Left ventricle myocardium superior (tissue), 1 donor: ENCODE results near the gene EGLN3. TPM values are rescaled to one million over a fixed set of nuclear protein-coding genes. Genes with fewer than 3 reads are reported as not detected.
"Not testable (repeated sequence)": the region's sequence is repeated elsewhere in the genome, so short reads cannot be mapped to it uniquely, and the experiment has no call there.

Experiments used
- ATAC-seq: fragments of 200-7000 bp; cut with Tn5 transposase; one replicate; pipeline ENCODE4 v1.9.1; 2020; ENCODE audit warnings: mild to moderate bottlenecking, moderate library complexity
- DNase-seq: peaks from one replicate; pipeline ENCODE4 v3.0.0-alpha.2; 2020
- intact Hi-C: fragments of 100-400 bp; cut with micrococcal nuclease; formaldehyde crosslinking; loops from one replicate; pipeline ENCODE4 v1.11.0; 2022
- total RNA-seq: library from RNA; stranded (reverse); fragmentation: NEBNext Ultra II Directional; extraction: Animal tissue kit (Norgen Biotek cat#: 25700); gene quantifications from one replicate; pipeline ENCODE4 v1.2.1, GENCODE V29; 2021
- donor health status: DM: no; HTN: yes; CAD: no; lungs with severe emphysema.

EGLN3 gene
- total RNA-seq, 1 donor from 2014 or later = 133 TPM

DNA sequence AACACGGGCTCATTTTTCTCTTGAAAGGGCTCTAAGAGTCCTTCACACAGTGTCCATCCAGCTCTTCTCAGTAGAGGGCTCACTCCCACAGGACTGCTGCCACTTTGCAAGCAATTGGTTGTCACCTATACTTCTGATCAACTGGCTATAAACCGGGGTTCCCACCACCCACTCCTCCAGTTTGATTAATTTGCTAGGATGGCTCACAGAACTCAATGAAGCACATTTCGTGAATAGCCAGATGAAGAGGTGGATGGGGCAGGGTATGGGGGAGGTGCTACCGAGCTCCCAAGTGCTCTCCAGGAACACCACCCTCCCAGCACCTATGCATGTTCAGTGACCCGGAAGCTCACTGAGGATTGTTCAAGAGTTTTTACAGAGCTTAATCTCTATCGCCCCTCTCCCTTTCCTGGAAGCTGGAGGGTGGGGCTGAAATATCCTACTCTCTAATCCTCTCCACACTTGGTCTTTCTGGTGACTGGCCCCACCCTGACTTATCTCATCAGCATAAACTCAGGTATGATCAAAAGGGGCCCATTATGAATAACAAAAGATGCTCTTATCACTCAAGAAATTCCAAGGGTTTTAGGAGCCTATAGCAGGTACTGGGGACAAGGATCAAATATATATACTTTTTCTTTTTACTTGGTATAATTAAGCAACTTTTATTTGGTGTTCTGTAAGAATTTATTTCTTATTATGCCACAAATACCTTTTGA, 13.9 kb upstream of the EGLN3 start:
- DNase-seq = no peak
- ATAC-seq = no peak
- intact Hi-C loops = no loop called here

DNA sequence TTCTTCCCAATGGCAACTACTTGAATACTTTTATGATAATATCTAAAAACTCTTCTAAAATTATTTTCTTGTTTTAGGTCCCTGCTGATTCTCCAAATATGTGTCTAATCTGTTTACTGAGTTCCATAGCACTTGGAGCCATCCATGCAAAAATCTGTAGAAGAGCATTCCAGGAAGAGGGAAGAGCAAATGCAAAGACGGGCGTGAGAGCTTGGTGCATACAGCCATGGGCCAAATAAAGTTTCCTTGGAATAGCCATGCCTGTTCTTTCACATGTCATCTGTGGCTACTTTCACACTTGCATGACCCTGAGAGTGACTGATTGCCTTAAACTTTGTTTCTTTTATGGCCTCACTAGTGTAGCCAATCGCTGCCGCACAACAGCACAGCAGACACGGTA, 13.0 kb upstream of the EGLN3 start:
- no peak for ATAC-seq
- intact Hi-C loops = no loop called here
- no peak for DNase-seq

DNA sequence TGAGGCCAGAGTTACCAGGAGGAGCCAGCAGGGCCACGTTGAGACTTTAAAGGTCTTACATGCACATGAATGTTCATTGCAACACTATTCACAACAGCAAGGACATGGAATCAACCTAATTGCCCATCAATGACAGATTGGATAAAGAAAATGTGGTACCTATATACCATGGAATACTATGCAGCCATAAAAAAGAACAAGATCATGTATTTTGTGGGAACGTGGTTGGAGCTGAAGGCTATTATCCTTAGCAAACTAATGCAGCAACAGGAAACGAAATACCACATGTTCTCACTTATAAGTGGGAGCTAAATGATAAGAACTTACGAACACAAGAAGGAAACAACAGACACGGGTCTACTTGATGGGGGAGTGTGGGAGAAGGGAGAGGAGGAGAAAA, 11.6 kb upstream of the EGLN3 start:
- DNase-seq, ATAC-seq, intact Hi-C loops: not testable (repeated sequence)

DNA sequence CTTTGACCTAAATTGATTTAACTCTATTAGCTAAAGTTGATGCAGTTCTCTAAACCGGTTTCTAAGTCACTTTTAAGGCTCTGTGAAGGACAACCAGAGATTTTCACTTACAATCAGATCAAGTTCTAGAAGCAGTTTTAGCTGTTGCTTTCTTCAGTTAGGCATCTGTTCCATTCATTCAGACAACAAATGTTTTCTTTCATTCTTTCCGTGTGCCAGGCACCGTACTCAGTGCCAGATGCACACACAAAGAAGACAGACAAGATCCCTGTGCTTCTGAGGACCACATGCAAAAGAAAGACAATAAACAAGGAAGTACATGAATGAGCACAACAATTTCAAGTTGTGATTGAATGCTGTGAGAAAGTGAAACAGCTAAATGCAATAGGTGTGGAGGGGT, 11.1 kb upstream of the EGLN3 start:
- ATAC-seq (no peak), DNase-seq (no peak)
- intact Hi-C loops = no loop called here

DNA sequence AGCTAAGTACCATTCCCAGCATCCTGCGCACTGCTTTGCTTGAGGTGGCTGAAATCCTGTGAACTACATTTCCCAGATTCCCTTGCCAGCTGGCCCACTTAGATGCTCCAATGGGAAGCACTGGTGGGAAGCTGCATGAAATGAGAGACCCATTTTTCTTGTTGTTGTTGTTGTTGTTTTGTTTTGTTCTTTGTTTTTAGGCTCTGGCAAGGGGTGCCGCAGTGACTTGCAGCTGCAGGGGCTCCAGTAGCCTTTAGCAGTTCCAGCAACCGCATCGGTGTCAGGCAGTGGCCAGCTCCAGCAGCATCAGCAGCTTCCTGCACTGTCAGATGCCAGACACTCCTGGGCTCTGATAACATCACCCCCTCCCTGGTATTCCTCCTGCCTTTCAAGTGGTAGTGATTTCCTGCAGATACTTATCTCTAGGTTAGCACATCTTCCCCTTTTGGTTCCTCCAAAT, 8.8 kb upstream of the EGLN3 start:
- ATAC-seq (peak; percentile 49), DNase-seq (no peak)
- intact Hi-C loops = no loop called here

DNA sequence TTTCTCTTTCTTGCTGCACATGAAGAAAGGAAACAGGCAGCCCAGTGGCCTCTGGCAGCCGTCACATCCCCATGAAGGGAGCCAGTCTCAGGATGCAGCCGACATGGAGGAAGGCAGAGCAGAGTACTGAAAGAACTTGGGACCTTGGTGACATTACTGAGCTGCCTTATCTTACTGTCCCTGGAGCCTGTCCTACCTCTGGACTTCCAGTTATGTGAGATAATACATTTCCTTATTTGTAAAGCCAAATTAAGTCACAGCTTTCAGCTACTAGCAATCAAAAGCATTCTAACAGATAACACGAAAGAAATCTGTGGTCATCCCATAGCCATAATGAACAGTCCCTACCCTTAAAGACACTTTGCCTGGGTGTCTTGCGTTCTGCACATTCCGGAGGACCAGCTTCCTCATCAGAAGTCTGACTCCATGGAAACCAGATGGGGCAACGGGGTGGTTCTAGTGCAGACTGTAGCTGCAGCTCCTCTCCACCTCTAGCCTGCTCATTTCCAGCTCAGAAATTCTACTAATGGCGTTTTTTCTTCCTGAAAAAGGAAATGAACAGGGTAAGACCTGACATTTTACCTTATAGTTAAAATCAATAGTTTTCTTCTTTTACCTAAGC, 7.8 kb upstream of the EGLN3 start:
- no peak for DNase-seq
- peak; percentile 77 for ATAC-seq
- intact Hi-C loops = no loop called here

DNA sequence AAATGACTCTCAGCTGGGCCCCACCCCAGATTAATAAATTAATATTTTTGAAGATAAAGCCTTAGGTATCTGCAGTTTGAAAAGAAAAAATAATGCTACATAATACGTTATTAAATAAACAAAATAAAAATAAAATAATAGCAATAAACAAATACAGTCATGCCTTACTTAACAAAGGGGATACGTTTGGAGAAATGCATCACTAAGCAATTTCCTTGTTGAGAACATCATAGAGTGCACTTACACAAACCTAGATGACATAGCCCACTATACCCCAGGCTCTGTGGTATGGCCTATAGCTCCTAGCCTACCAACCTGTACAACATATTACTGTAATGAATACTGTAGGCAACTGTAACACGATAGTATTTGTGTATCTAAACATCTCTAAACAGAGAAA, 7.1 kb upstream of the EGLN3 start:
- no peak for ATAC-seq
- DNase-seq = no peak
- intact Hi-C loops = no loop called here

DNA sequence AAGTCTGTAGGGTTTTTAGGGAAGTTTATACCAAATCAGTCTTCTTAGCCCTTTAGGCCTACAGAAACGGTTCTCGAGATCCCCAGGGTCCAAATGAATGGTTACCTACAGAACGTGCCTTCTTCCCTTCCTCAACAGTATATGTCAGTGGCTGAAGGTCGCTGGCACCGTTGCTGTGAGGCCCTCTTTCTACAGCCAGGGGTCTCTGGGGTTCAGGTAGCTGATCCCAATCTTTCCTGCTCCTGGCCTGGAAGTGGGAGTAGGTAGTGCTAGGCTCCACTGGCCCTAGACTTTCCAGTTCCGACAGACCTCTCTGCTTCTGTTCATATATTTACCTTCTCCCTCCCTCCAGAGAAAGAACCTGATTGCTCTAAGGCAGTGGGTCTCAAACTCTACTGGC, 6.4 kb upstream of the EGLN3 start:
- no peak for ATAC-seq
- no peak for DNase-seq
- intact Hi-C loops = no loop called here

DNA sequence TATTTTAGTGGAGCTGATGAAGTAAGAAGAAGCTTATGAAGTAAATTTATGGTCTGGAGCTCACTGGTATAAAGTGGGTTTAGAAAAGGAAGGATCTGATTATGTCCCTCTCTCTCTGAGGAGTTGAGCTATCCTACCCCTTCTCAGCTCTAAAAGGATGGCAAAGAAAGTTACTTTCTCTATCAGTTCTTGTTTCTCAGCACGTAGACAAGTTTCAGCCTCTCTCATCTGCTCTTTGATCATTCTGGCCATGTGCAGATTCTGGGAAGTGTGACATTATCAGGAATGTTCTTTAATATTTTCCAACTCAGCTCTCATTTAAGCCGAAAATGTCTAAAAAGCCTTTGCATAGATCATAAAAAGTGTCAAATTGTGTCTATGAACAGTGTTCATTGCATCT, 5.8 kb upstream of the EGLN3 start:
- DNase-seq (no peak), ATAC-seq (no peak)
- intact Hi-C loops = no loop called here

DNA sequence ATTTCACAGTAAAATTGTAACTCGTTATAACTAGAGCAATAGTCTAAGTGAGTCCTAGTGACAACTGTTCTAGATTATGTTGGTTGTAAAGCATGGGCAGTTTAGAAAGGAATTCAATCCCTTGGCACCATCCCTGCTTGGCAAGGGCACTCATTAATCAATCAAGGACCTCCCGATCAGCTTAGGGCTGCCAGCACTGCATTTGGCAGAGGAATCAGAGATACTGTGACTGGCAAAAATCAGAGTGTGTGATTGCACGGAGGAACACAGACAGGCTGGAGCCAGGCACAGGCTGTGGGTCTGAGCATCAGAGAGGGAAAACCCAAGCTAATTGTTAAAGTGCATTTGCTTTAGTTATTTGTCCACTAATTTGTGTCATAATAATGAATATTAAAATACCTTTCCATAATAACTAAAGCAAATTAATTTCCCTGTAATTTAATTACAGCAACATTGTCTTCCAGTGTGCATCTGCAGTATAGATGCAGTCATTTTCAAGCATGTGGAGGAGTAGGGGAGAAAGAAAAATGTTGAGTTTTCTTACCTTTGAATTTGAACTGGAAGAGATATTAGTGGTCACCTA, 3.2 kb upstream of the EGLN3 start:
- ATAC-seq (no peak), DNase-seq (no peak)
- intact Hi-C loops = no loop called here

DNA sequence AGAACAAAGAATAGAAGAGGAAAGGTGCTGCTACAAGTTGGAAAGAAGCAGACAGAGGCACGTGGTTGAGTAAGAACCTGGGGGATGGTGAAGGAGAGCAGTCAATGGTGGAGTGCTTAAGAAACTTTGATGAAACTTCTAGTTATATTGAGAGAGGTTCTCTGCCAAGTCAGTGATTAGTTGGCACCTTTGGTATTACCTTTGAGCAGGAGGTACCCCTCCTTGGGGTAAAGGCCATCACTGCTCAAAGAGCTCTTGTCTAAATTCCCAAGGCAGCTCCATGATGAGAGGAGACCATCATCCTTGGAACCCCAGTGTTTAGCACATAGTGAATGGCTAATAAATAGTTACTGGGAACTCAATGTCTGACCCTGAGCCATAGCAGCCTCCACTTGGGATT, 1.7 kb upstream of the EGLN3 start:
- ATAC-seq (no peak), DNase-seq (no peak)
- intact Hi-C loops = no loop called here

DNA sequence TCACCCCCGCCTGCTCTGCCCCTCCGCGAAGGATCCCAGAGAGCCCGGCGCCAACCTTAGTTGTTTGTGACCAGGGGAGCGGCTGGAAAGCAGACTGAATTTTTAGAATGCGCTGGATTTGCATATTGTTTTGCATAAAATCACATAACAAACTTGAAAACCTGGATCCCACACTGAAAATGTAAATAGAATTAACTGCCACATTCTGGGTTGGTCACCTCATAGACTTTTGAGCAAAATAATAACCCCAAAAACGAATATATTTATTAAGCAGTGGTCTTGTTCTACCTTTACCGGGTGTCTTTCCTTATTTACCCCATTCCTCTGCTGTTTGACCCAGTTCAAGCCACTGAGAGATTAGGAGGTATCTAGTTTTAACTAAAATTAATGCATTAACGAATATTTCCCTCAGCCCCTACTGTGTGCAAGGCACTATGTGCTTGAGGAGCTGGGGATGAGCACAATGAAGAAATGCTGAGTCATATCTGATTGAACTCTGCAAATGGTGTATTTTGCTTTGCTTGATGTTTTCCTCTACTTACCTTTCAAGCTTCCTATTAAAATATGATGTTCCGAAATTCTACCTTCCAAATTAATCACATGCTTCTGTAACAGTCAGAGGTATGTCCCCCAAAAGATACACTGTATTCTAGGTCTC, 438 bp upstream of the EGLN3 start:
- DNase-seq = no peak
- intact Hi-C loops = no loop called here

DNA sequence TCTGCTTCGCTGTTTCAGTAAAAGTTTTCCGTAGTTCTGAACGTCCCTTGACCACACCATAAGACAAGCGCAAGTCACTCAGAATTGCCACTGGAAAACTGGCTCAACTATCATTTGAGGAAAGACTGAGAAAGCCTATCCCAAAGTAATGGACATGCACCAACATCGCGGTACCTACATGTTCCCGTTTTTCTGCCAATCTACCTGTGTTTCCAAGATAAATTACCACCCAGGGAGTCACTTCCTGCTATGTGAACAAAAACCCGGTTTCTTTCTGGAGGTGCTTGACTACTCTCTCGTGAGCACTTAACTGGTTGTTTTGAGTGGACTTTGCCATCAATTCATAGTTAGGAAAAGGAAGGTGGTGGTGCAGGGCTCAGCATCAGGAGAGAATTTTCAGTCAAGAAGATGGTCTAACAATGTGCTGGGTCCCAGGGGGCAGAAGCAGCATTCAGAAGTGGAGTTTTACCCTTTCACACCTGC, 1.4 kb downstream of the EGLN3 start:
- intact Hi-C loops = no loop called here
- DNase-seq (no peak), ATAC-seq (no peak)

More for the DNA sequence above, 438 bp upstream of the EGLN3 start:
- no peak for ATAC-seq

DNA sequence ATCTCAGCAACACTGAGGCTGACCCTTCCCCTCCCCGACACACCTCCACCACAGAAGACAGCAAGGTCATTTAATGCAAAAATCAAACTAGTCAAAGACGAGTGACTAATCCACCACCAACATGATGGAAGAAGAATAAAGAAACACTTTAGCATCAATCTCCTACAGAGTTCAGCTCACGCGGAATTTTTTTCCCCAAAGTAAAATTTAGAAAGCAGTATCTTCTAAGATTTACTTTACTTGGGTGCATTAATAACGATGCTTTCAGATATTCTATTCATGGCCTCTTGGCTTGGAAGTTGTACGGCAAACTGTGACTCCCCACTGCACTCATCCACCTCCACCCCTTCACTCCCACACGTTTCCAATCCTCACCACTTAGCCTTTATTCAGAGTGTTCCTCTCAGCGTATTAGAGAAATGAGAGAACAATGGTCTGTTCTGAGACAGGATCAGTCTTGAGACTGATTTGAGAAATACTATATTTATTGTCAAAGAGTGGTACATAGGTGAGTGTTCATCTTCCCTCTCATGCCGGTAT, 1.9 kb downstream of the EGLN3 start:
- DNase-seq (no peak), ATAC-seq (no peak)
- intact Hi-C loops = no loop called here

DNA sequence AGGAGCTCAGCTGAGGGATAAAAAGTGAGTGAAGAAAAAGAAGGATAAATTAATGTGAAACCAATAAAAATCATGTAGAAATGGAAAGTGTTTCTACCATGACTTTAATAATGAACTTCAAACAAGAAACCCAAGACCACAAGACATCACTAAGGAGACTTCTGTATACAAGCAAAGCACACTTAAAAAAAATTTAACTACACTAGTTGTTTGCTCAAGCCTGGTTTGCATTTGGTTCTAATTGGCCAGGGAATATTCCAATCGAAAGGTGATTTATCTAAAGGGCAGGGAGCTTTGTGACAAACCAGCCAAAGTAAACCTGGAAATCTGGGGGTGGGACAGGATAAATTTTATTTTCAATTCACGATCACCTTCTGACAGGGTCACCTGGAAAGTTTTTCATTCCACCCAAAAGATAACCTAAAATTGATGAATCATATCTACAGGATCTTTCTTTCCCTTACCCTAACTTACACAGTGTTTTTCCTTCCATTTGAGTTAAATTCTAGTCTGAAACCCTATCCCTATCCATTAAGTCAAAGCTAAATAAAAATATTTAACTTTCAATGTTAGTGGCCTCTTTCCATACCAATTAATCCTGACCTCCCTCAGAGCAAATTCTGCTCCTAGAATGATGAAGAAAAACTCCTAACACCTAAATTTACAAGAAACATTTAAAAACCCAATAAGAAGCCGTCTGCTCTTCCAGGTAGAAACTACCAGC, 2.6 kb downstream of the EGLN3 start:
- intact Hi-C loops = no loop called here
- DNase-seq = no peak
- ATAC-seq = no peak

DNA sequence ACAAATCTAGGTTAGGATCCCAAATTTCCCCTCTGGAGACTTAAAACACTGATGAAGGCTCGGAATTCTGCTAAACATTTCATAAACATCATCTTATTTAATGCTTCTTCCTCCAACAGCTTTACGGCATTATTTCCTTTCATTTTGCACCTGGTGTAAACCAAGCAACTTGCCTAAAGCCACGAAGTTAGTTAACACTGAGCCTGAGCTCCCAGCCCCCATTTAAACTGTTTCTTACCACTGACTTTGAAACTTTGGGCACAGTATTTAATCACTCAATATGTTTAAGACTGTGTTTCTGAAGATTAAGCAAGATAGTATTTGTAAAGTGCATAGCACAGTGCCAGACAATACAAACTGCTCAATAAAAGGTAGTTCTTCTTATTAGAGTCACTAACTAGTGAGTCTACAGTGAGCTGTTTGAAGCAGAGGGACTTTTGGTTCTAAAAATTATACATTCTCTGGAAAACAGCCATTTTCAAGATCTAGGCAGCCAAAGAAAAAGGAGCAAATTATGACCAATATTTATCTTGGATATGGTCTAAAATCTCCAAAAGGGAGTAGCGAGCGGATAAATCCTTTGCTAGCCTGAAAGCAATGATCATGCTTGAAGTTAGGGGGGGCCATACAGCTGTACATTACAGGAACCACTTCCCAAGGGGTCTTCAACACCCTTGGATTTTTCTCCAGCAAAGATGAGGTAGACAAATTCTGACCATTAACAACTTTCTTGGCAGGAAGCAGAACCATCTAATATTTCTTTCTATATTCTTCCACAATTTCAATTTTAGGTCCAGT, 4.0 kb downstream of the EGLN3 start:
- intact Hi-C loops = no loop called here
- no peak for ATAC-seq

DNA sequence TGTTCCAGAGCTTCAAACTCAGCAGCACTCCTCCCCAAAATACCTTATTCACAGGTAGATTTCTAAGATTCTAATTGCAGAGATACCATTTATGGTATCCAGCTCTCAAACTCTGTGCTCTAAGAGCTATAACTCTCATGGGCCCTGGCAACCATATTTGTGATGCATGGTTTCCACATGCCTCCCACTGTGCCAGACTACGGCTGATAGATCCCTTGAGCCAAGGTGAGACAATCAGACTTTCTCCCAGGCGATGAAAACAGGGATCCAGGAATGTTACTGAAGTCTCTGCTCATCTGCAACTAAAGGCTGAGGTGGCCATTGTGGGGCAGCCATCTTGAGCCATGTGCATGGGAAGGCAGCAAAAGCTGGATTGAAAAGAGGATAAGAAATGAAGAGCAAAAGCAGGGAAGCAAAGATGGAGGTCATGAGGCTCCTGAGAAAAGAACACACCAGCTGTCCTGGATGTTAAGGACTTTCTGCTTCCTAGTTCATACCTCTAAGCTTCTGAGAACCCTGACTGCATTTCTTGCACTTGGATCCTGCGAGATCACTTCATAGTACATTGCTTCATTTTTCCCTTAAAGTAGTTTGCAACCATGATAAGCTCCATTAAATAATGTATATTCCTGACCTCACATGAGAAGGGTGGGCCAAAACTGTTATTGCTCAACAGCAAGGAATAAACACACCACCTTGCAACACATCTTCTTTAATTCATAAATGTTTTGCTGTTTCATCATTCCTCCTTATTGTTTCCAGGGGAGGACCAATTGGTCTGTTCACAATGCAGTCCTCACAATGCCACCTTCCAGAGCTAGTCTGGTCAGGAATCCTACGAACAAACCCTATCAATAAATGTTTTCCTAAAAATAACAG, 5.4 kb downstream of the EGLN3 start:
- ATAC-seq = no peak
- DNase-seq = no peak
- intact Hi-C loops = no loop called here

More for the DNA sequence above, 4.0 kb downstream of the EGLN3 start:
- DNase-seq = no peak
